Lower lobe of right lung (tissue), 2 donors: ENCODE results near the gene BACH1. TPM values are rescaled to one million over a fixed set of nuclear protein-coding genes. Genes with fewer than 3 reads are reported as not detected.

Source experiments
- ATAC-seq, 2 donors: fragments of 200-7000 bp; cut with Tn5 transposase; one replicate each; pipeline ENCODE4 v1.9.1; 2020 to 2022; ENCODE audit warnings: mild to moderate bottlenecking in 2 of 2, moderate library complexity in 2 of 2
- DNase-seq: peaks from one replicate; pipeline ENCODE4 v3.0.0-alpha.2; 2020
- H3K27ac ChIP-seq: fragments of 200-600 bp; one replicate; pipeline ENCODE4 v1.8.0; 2022
- H3K27me3 ChIP-seq: fragments of 200-600 bp; one replicate; pipeline ENCODE4 v1.8.0; 2022; ENCODE audit warnings: low read depth
- H3K36me3 ChIP-seq: fragments of 200-600 bp; one replicate; pipeline ENCODE4 v1.8.0; 2022; ENCODE audit warnings: mild to moderate bottlenecking
- H3K4me1 ChIP-seq: fragments of 200-600 bp; one replicate; pipeline ENCODE4 v1.8.0; 2022
- H3K4me3 ChIP-seq: fragments of 200-600 bp; one replicate; pipeline ENCODE4 v1.8.0; 2022; ENCODE audit warnings: mild to moderate bottlenecking
- H3K9me3 ChIP-seq: fragments of 200-600 bp; one replicate; pipeline ENCODE4 v1.8.0; 2022
- intact Hi-C: fragments of 100-400 bp; cut with DNase I; formaldehyde crosslinking; loops from one replicate; pipeline ENCODE4 v1.11.0; 2022
- total RNA-seq: library from RNA; stranded (reverse); fragmentation: NEBNext Ultra II Directional; extraction: Animal tissue kit (Norgen Biotek cat#: 25700); gene quantifications from one replicate; pipeline ENCODE4 v1.2.1, GENCODE V29; 2021
- TF ChIP-seq, protein P1 (sequence below): fragments of 200-600 bp; IDR thresholded peaks from one replicate; pipeline ENCODE4 v1.8.0; 2022; ENCODE audit warnings: antibody characterized with exemption, mild to moderate bottlenecking
- donor health status: DM: no; HTN: yes; CAD: no; lungs with severe emphysema.

Gene BACH1
- total RNA-seq, 1 donor from 2014 or later: 148 TPM

DNA sequence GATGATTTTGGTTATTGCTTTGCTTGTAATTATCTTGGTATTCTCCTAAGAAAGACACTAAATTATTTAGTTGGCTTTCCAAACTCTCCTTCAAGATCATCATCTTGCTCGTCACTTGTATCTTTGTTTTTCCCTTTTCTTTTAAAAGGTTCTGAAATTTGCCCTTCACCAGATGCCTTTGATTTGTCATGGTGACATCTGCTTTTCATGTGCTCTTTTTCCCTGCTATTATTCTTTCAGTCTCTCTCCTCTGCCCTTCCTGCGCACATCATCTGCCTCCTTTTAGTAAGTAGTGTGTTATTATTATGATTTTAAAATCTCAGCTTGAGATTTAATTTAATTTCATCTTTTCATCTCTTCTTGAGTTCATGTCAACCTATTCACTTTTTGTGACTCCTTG, 92.1 kb downstream of the BACH1 start:
- Histone ChIP-seq H3K4me1 (no peaks in the 10 kb centered on the region), H3K27ac (no peak overlapping the region), H3K4me3 (no peak overlapping the region), H3K36me3 (no peaks in the 10 kb centered on the region), H3K9me3 (no peaks in the 10 kb centered on the region), H3K27me3 (no peaks in the 10 kb centered on the region)
- TF ChIP-seq, protein P1, sequence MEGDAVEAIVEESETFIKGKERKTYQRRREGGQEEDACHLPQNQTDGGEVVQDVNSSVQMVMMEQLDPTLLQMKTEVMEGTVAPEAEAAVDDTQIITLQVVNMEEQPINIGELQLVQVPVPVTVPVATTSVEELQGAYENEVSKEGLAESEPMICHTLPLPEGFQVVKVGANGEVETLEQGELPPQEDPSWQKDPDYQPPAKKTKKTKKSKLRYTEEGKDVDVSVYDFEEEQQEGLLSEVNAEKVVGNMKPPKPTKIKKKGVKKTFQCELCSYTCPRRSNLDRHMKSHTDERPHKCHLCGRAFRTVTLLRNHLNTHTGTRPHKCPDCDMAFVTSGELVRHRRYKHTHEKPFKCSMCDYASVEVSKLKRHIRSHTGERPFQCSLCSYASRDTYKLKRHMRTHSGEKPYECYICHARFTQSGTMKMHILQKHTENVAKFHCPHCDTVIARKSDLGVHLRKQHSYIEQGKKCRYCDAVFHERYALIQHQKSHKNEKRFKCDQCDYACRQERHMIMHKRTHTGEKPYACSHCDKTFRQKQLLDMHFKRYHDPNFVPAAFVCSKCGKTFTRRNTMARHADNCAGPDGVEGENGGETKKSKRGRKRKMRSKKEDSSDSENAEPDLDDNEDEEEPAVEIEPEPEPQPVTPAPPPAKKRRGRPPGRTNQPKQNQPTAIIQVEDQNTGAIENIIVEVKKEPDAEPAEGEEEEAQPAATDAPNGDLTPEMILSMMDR: no peak
- intact Hi-C loops: no loop called here
- DNase-seq (no peak), ATAC-seq (no peak)

DNA sequence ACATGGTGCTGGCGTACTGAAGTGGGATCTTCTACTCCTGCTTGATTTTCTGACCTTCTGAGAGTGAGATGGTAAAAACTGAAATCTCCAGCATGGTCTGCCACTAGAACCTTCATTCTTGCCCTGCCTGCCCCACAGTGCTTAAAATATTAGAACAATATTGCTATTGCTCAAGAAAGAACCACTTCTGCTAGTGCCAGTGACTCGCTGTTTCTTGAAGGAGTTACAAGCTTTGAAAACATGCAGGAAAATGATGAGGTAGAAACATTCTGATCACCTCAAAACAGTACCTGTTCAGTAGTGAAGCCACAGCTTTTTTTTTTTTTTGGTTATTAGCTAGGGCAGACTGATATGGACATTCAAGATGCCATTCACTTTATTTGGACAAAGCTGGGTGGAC, 95.3 kb downstream of the BACH1 start:
- ATAC-seq: no peak
- H3K36me3 ChIP-seq: no peaks in the 10 kb centered on the region
- intact Hi-C loops: no loop called here
- DNase-seq: no peak
- TF ChIP-seq, protein P1: no peak
- H3K4me1 ChIP-seq: no peaks in the 10 kb centered on the region
- H3K27ac ChIP-seq: no peak overlapping the region
- no peak overlapping the region for H3K4me3 ChIP-seq
- no peaks in the 10 kb centered on the region for H3K27me3 ChIP-seq
- H3K9me3 ChIP-seq: no peaks in the 10 kb centered on the region

Other genes with a start within 250 kb of the BACH1 start
- 111 TPM for gene CCT8, start 225.3 kb upstream of the BACH1 start, total RNA-seq
- 8.3 TPM for gene MAP3K7CL, start 168.3 kb upstream of the BACH1 start, total RNA-seq